Coronary artery (tissue), 2 donors: ENCODE measurements around the gene CDC42BPA.
"Not testable (repeated sequence)": the region's sequence is repeated elsewhere in the genome, so short reads cannot be mapped to it uniquely, and the experiment has no call there.

Experiments used
- DNase-seq: peaks from one replicate; pipeline ENCODE4 v3.0.0-alpha.2; 2017; ENCODE audit warnings: low spot score
- H3K27ac ChIP-seq, 2 donors: fragments of 200-600 bp; sonication (generic); one replicate each; pipeline ENCODE4 v1.5.1; 2016 to 2019
- H3K4me3 ChIP-seq: fragments of 200-600 bp; sonication (generic); 2 replicates; pipeline ENCODE4 v1.5.1; 2016; ENCODE audit warnings: mild to moderate bottlenecking, moderate library complexity
- TF ChIP-seq, protein P1 (sequence below): fragments of 200-600 bp; sonication (generic); IDR thresholded peaks from one replicate; pipeline ENCODE4 v1.5.1; 2019; ENCODE audit warnings: antibody characterized with exemption

The CDC42BPA gene

DNA sequence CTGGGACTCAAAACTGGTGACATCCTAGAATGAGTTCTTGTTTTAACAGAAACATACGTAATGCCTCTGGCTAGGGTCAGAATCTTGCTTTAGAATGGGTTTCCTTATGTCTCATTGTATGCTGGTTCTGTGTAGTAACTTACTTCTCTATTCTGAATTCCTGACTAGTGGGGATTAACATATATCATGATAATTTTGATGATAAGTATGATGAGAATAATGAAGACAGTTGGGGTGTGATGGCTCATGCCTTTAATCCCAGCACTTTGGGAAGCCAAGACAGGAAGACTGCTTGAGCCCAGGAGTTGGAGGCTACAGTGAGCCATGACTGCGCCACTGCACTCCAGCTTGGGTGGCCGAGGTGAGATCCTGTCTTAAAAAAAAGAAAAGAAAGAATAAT lies 31.7 kb upstream of the CDC42BPA start:
- TF ChIP-seq, protein P1, sequence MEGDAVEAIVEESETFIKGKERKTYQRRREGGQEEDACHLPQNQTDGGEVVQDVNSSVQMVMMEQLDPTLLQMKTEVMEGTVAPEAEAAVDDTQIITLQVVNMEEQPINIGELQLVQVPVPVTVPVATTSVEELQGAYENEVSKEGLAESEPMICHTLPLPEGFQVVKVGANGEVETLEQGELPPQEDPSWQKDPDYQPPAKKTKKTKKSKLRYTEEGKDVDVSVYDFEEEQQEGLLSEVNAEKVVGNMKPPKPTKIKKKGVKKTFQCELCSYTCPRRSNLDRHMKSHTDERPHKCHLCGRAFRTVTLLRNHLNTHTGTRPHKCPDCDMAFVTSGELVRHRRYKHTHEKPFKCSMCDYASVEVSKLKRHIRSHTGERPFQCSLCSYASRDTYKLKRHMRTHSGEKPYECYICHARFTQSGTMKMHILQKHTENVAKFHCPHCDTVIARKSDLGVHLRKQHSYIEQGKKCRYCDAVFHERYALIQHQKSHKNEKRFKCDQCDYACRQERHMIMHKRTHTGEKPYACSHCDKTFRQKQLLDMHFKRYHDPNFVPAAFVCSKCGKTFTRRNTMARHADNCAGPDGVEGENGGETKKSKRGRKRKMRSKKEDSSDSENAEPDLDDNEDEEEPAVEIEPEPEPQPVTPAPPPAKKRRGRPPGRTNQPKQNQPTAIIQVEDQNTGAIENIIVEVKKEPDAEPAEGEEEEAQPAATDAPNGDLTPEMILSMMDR, result no peak
- DNase-seq, result no peak
- no peak overlapping the region for H3K27ac ChIP-seq
- H3K4me3 ChIP-seq, result no peak overlapping the region

- DNase-seq, result no peak
- H3K4me3 ChIP-seq, result no peak overlapping the region
- H3K27ac ChIP-seq, result no peak overlapping the region
- TF ChIP-seq, protein P1, result no peak
These were observed 25.6 kb upstream of the CDC42BPA start for GRCh38 chr1:227343727-227344551.

GRCh38 chr1:227343206-227343605 lies 24.9 kb upstream of the CDC42BPA start:
- DNase-seq, result no peak
- TF ChIP-seq, protein P1, result no peak
- Histone ChIP-seq H3K27ac (no peak overlapping the region), H3K4me3 (no peak overlapping the region)

DNA sequence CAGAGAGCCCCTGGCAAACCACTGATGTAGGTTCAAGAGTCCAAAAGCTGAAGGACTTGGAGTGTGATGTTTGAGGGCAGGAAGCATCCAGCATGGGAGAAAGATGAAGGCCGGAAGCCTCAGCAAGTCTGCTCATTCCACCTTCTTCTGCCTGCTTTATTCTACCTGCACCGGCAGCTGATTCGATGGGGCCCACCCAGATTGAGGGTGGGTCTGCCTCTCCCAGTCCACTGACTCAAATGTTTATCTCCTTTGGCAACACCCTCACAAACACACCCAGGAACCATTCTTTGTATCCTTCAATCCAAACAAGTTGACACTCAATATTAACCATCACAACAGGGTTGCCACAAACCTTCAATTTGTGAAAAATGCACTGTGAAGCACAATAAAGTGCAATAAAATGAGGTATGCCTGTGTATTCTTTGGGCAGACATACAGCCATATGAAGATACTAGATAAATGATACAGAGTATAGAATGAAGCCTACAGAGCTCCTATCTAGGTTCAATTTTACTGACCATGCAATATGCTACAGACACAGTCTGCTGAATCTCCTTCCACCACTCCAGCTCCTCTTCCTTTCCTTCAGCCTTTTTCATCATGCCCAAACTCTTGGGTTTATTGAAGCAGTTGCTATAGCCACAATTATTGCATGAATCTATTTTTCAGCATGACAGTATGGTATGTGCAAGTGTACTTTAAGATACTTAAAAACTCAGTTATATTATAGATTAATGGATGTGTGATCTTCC lies 24.0 kb upstream of the CDC42BPA start:
- H3K27ac ChIP-seq, result no peak overlapping the region
- DNase-seq, result no peak
- TF ChIP-seq, protein P1, result no peak
- no peak overlapping the region for H3K4me3 ChIP-seq

- DNase-seq, H3K27ac ChIP-seq: not testable (repeated sequence)
These were observed 17.8 kb upstream of the CDC42BPA start for GRCh38 chr1:227336136-227336535.

DNA sequence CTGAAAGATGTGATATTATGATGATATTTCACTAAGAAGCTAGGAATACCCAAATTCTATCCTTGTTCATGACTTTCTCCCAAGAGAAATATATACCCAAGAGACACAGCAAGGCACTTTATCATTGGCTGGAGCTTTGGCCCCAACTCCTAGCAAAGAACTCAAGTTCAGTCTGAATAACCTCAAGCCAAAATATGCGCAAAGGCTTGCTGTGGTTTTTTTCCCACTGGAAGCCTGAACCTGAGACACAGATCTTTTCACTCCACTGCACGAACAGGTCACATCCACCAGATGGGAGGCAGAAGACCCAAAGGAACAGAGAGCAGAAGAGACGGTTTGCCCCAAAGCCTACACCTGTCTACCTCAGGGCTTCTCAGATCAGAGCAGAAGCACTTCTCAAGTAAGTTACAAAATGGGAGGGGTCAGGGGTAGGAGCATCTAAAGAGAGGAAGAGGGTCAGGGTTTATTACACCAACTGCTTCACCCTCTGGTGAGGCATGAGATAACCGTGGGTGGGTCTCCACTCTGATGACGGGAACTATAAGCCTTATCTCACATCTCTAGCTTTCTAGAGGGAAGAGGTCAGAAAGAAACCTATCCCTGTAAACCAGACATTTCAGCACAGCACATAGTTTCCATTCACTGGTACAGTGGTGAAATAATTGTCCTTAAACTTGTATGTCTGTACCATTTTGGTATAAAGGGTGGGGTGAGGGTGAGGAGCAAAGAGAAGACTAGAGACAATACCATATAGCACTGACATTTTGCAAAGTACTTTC lies 17.1 kb upstream of the CDC42BPA start:
- no peak overlapping the region for H3K4me3 ChIP-seq

More at GRCh38 chr1:227336136-227336535, 17.8 kb upstream of the CDC42BPA start:
- H3K4me3 ChIP-seq, result not testable (repeated sequence)

More for the DNA sequence above, 17.1 kb upstream of the CDC42BPA start:
- DNase-seq, result no peak
- TF ChIP-seq, protein P1, result no peak
- no peak overlapping the region for H3K27ac ChIP-seq
